Activated CD8-positive, alpha-beta T cell treated with anti-CD3 and anti-CD28 coated beads for 36 hours (primary cell): ENCODE measurements around the gene CLIC4. TPM values are rescaled to one million over a fixed set of nuclear protein-coding genes. Genes with fewer than 3 reads are reported as not detected.
"Not testable (repeated sequence)": the region's sequence is repeated elsewhere in the genome, so short reads cannot be mapped to it uniquely, and the experiment has no call there.

ENCODE experiments used
- ATAC-seq: fragments of 200-7000 bp; cut with Tn5 transposase; one replicate; pipeline ENCODE4 v1.10.0; 2021; ENCODE audit warnings: mild to moderate bottlenecking, moderate library complexity
- CTCF ChIA-PET: fragments of 350-600 bp; sonication (Branson Sonifier 250); formaldehyde crosslinking; loops from one replicate; lab custom pipeline; 2021; ENCODE audit warnings: antibody characterized with exemption; lab: Charles Lee
- POLR2A ChIA-PET: fragments of 350-600 bp; sonication (Branson Sonifier 250); formaldehyde crosslinking; loops from one replicate; lab custom pipeline; 2021; ENCODE audit warnings: antibody characterized with exemption; lab: Charles Lee
- DNase-seq: peaks from one replicate; pipeline ENCODE4 v3.0.0-alpha.2; 2020
- H3K27ac Mint-ChIP-seq: one replicate; pipeline ENCODE4 v1.8.0; 2021; ENCODE audit warnings: mild to moderate bottlenecking, mixed read lengths
- H3K27me3 Mint-ChIP-seq: one replicate; pipeline ENCODE4 v1.8.0; 2021; ENCODE audit warnings: mixed read lengths
- H3K36me3 Mint-ChIP-seq: one replicate; pipeline ENCODE4 v1.8.0; 2021; ENCODE audit warnings: low read depth, mixed read lengths
- H3K4me1 Mint-ChIP-seq: one replicate; pipeline ENCODE4 v1.8.0; 2021; ENCODE audit warnings: low read depth, mixed read lengths
- H3K4me3 Mint-ChIP-seq: one replicate; pipeline ENCODE4 v1.8.0; 2021; ENCODE audit warnings: mild to moderate bottlenecking, moderate library complexity, mixed read lengths
- H3K9me3 Mint-ChIP-seq: one replicate; pipeline ENCODE4 v1.8.0; 2021; ENCODE audit warnings: mixed read lengths
- intact Hi-C: fragments of 100-400 bp; cut with micrococcal nuclease; formaldehyde crosslinking; loops from one replicate; pipeline ENCODE4 v1.10.0; 2022
- total RNA-seq, 2 experiments: library from RNA; stranded (reverse); gene quantifications; one replicate each; pipeline ENCODE4 v1.2.3, GENCODE V29; 2021
- TF ChIP-seq, protein P1 (sequence below): fragments of 200-600 bp; IDR thresholded peaks from one replicate; pipeline ENCODE4 v1.8.0; 2022; ENCODE audit warnings: antibody characterized with exemption, mild to moderate bottlenecking

Gene CLIC4
- total RNA-seq, 2 experiments from 2014 or later = 19.7 to 21.8 TPM

DNA sequence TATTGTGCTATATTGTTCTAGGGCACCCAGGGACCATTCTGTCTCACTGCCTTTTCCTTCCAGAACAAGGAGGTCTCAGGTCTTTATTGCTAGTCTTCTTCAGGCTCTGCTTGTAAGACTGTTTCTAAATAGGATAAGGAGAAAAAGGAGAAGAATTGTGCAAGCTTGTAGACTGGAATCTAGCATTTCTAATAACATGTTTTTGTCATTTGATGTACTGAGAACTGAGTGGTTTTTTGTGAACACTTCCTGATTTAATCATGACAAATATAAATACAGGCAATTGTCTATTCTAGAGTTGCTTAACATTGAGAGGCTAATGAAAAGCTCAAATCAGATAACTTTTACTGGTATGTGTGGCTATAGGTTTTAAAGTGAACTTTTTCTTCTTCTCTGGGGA lies 77.6 kb downstream of the CLIC4 start:
- POLR2A ChIA-PET = no interaction called here
- H3K4me1 Mint-ChIP-seq = no peaks in the 10 kb centered on the region
- no peak for ATAC-seq
- TF ChIP-seq, protein P1, sequence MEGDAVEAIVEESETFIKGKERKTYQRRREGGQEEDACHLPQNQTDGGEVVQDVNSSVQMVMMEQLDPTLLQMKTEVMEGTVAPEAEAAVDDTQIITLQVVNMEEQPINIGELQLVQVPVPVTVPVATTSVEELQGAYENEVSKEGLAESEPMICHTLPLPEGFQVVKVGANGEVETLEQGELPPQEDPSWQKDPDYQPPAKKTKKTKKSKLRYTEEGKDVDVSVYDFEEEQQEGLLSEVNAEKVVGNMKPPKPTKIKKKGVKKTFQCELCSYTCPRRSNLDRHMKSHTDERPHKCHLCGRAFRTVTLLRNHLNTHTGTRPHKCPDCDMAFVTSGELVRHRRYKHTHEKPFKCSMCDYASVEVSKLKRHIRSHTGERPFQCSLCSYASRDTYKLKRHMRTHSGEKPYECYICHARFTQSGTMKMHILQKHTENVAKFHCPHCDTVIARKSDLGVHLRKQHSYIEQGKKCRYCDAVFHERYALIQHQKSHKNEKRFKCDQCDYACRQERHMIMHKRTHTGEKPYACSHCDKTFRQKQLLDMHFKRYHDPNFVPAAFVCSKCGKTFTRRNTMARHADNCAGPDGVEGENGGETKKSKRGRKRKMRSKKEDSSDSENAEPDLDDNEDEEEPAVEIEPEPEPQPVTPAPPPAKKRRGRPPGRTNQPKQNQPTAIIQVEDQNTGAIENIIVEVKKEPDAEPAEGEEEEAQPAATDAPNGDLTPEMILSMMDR = no peak
- H3K27ac Mint-ChIP-seq = no peak overlapping the region
- no peak for DNase-seq
- no peaks in the 10 kb centered on the region for H3K36me3 Mint-ChIP-seq
- peaks cover 2% of the 10 kb centered on the region for H3K27me3 Mint-ChIP-seq
- CTCF ChIA-PET = interaction anchor here (1.4 to 16.3 kb wide), 3 partner anchors 12 to 325 kb away, joined by 4 to 261 read pairs (median 7); no protein-coding TSS in a partner anchor
- no peaks in the 10 kb centered on the region for H3K9me3 Mint-ChIP-seq
- intact Hi-C loops = no loop called here
- no peak overlapping the region for H3K4me3 Mint-ChIP-seq

DNA sequence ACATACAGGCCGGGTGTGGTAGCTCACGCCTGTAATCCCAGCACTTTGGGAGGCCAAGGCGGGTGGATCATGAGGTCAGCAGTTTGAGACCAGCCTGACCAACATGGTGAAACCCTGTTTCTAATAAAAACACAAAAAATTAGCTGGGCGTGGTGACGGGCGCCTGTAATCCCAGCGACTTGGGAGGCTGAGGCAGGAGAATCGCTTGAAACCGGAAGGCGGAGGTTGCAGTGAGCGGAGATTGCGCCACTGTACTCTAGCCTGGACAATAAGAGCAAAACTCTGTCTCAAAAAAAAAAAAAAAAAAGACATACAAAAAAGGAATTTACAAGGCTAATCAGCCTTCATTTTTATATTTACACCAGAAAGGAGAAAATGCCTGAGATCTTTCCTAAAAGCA lies 78.2 kb downstream of the CLIC4 start:
- DNase-seq, H3K9me3 Mint-ChIP-seq, H3K4me1 Mint-ChIP-seq, H3K27ac Mint-ChIP-seq, ATAC-seq, H3K4me3 Mint-ChIP-seq, H3K36me3 Mint-ChIP-seq, intact Hi-C loops, H3K27me3 Mint-ChIP-seq: not testable (repeated sequence)
- ChIA-PET POLR2A (interaction anchor here (0.7 kb wide), 1 partner anchor 111 kb away, joined by 5 read pairs; no protein-coding TSS in a partner anchor), CTCF (interaction anchor here (1.4 to 16.3 kb wide), 3 partner anchors 11 to 325 kb away, joined by 4 to 261 read pairs (median 7); no protein-coding TSS in a partner anchor)

DNA sequence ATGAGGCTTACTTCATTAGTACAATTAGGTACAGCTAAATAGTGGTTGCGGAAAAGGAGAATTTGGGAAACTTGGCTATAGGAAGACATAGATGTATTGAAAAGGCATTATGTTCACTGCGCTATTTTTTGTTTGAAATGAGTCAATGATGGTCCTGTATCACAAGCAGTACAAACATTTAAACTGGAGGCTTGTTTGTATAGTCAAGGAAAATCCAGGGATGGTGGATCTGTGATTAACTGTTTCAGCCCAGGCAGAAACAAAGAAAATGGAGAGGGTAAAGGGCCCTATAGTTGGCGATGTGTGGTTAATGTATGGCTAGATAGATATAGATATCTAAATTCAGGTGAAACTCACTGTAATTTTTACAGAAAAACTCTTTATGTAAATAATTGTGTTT lies 79.9 kb downstream of the CLIC4 start:
- ATAC-seq = no peak

DNA sequence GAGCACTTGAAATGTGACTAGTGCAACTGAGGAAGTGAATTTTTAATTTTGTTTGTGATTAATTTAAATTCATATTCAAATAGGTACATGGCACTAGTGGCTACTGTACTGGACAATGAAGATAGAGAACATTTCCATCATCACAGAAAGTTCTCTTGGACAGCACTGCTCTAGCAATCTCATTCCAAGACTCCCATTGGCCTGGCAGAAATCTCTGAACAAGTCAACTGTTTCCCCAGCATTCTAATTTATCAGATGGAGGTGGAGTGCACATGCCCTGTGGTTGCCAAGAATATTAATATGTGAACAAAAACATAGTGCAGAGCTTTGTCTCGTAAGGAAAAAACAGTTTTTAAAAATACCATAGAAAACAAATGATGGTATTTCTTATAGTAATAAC lies 81.3 kb downstream of the CLIC4 start:
- no peak overlapping the region for H3K27ac Mint-ChIP-seq
- TF ChIP-seq, protein P1 = no peak
- DNase-seq (no peak), ATAC-seq (no peak)
- no peaks in the 10 kb centered on the region for H3K4me1 Mint-ChIP-seq
- H3K4me3 Mint-ChIP-seq = no peak overlapping the region
- no peaks in the 10 kb centered on the region for H3K36me3 Mint-ChIP-seq
- intact Hi-C loops = no loop called here
- POLR2A ChIA-PET = no interaction called here
- no peaks in the 10 kb centered on the region for H3K9me3 Mint-ChIP-seq
- peaks cover 3% of the 10 kb centered on the region for H3K27me3 Mint-ChIP-seq
- CTCF ChIA-PET = interaction anchor here (1.0 to 16.3 kb wide), 5 partner anchors 9 to 239 kb away, joined by 3 to 261 read pairs (median 4); no protein-coding TSS in a partner anchor

More for the DNA sequence above, 79.9 kb downstream of the CLIC4 start:
- H3K27me3 Mint-ChIP-seq = peaks cover 3% of the 10 kb centered on the region
- no peaks in the 10 kb centered on the region for H3K9me3 Mint-ChIP-seq
- no peaks in the 10 kb centered on the region for H3K36me3 Mint-ChIP-seq
- no peaks in the 10 kb centered on the region for H3K4me1 Mint-ChIP-seq
- H3K27ac Mint-ChIP-seq = no peak overlapping the region
- no peak overlapping the region for H3K4me3 Mint-ChIP-seq
- TF ChIP-seq, protein P1 = no peak
- intact Hi-C loops = no loop called here
- POLR2A ChIA-PET = no interaction called here
- CTCF ChIA-PET = interaction anchor here (1.0 to 16.3 kb wide), 3 partner anchors 10 to 136 kb away, joined by 3 to 261 read pairs (median 8); no protein-coding TSS in a partner anchor
- DNase-seq = no peak

DNA sequence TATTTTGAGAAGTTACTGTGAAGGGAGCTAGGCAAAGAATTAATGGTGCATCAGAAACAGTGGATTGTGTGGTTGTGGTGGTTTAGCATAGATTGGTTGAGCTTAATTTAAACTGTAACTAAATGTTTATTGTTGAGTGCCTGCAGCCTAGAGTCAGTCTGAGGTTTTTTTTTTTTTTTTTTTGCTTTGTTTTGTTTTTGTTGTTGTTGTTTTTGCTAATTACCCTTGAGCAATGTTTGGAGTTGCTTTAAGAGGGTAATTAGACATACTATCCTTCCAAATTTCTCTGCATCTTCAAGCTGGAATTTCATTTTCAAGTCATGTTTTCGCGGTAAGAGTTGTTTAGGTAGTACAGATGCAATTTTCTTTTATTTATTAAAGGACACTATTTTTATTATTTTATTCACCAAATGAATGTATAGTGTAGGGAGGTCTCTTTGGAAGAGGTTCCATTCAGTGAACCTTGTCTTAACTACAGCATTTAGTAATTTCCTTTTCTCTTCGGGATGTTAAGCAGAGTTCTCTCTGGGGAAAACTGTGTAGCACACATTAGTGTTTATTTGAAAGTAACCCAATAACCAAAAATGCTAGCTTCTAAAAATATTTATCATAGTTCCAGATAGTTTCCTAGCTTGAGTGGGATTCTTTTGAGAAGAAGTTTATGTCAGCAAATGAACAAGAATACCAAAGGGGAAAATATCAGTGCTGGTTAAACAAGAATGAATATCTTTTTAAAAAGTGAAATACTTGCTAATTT lies 82.3 kb downstream of the CLIC4 start:
- H3K9me3 Mint-ChIP-seq = no peaks in the 10 kb centered on the region
- peaks cover 3% of the 10 kb centered on the region for H3K27me3 Mint-ChIP-seq
- no peak overlapping the region for H3K4me3 Mint-ChIP-seq
- ChIA-PET POLR2A (no interaction called here), CTCF (interaction anchor here (0.7 to 16.3 kb wide), 4 partner anchors 13 to 436 kb away, joined by 3 to 261 read pairs (median 4); no protein-coding TSS in a partner anchor)
- H3K4me1 Mint-ChIP-seq = no peaks in the 10 kb centered on the region
- H3K36me3 Mint-ChIP-seq = no peaks in the 10 kb centered on the region
- H3K27ac Mint-ChIP-seq = no peak overlapping the region
- intact Hi-C loops = no loop called here
- TF ChIP-seq, protein P1 = no peak
- DNase-seq (no peak), ATAC-seq (no peak)
